ENCODE results near the gene FOXN4.

FOXN4 gene

GRCh38 chr12:109299849-109300248, 9.2 kb downstream of the FOXN4 start:
- H3K27ac Mint-ChIP-seq, result no peak overlapping the region
- peaks cover 53 to 76% of the 10 kb centered on the region in 2 donors for H3K27me3 Mint-ChIP-seq
- no peak for ATAC-seq (replicated peaks)
- H3K4me1 Mint-ChIP-seq (ENCODE audit: low read depth in 2 of 2), result no peaks in the 10 kb centered on the region
- H3K4me3 Mint-ChIP-seq, result no peak overlapping the region
- no peak for DNase-seq
- H3K9me3 Mint-ChIP-seq, result no peaks in the 10 kb centered on the region
- no peaks in the 10 kb centered on the region for H3K36me3 Mint-ChIP-seq (ENCODE audit: insufficient read depth)

- H3K4me1 Mint-ChIP-seq (ENCODE audit: low read depth in 2 of 2), result no peaks in the 10 kb centered on the region
- no peaks in the 10 kb centered on the region for H3K9me3 Mint-ChIP-seq
- H3K27me3 Mint-ChIP-seq, result peaks cover 41 to 76% of the 10 kb centered on the region in 2 donors
- no peak overlapping the region for H3K4me3 Mint-ChIP-seq
- no peak overlapping the region for H3K27ac Mint-ChIP-seq
- DNase-seq, result no peak
- no peak for ATAC-seq (replicated peaks)
- no peaks in the 10 kb centered on the region for H3K36me3 Mint-ChIP-seq (ENCODE audit: insufficient read depth)
These were observed 12.7 kb downstream of the FOXN4 start for GRCh38 chr12:109296431-109296830.

GRCh38 chr12:109295764-109296425, 13.2 kb downstream of the FOXN4 start:
- Mint-ChIP-seq H3K9me3 (no peaks in the 10 kb centered on the region), H3K27me3 (peaks cover 44 to 80% of the 10 kb centered on the region in 2 donors), H3K27ac (no peak overlapping the region), H3K36me3 (ENCODE audit: insufficient read depth) (no peaks in the 10 kb centered on the region), H3K4me1 (ENCODE audit: low read depth in 2 of 2) (no peaks in the 10 kb centered on the region), H3K4me3 (no peak overlapping the region)
- DNase-seq (no peak), ATAC-seq (replicated peaks) (no peak)

- H3K4me3 Mint-ChIP-seq, result no peak overlapping the region
- H3K36me3 Mint-ChIP-seq (ENCODE audit: insufficient read depth), result no peaks in the 10 kb centered on the region
- DNase-seq (no peak), ATAC-seq (replicated peaks) (no peak)
- H3K9me3 Mint-ChIP-seq, result no peaks in the 10 kb centered on the region
- peaks cover 41 to 84% of the 10 kb centered on the region in 2 donors for H3K27me3 Mint-ChIP-seq
- no peak overlapping the region for H3K27ac Mint-ChIP-seq
- H3K4me1 Mint-ChIP-seq (ENCODE audit: low read depth in 2 of 2), result no peaks in the 10 kb centered on the region
These were observed 14.7 kb downstream of the FOXN4 start for GRCh38 chr12:109294286-109294796.

- Mint-ChIP-seq H3K4me1 (ENCODE audit: low read depth in 2 of 2) (no peaks in the 10 kb centered on the region), H3K4me3 (no peak overlapping the region), H3K9me3 (no peaks in the 10 kb centered on the region), H3K27me3 (peaks cover 37 to 89% of the 10 kb centered on the region in 2 donors), H3K27ac (no peak overlapping the region), H3K36me3 (ENCODE audit: insufficient read depth) (no peaks in the 10 kb centered on the region)
- no peak for ATAC-seq (replicated peaks)
- no peak for DNase-seq
These were observed 16.0 kb downstream of the FOXN4 start for GRCh38 chr12:109293106-109293505.

- ATAC-seq (replicated peaks), result no peak
- no peak for DNase-seq
- no peaks in the 10 kb centered on the region for H3K9me3 Mint-ChIP-seq
- H3K4me3 Mint-ChIP-seq, result no peak overlapping the region
- no peaks in the 10 kb centered on the region for H3K4me1 Mint-ChIP-seq (ENCODE audit: low read depth in 2 of 2)
- H3K27me3 Mint-ChIP-seq, result peaks cover 41 to 97% of the 10 kb centered on the region in 2 donors
- no peak overlapping the region for H3K27ac Mint-ChIP-seq
- H3K36me3 Mint-ChIP-seq (ENCODE audit: insufficient read depth), result no peaks in the 10 kb centered on the region
These were observed 16.8 kb downstream of the FOXN4 start for GRCh38 chr12:109292342-109292711.

GRCh38 chr12:109291521-109292341, 17.4 kb downstream of the FOXN4 start:
- DNase-seq (no peak), ATAC-seq (replicated peaks) (no peak)
- peaks cover 47 to 99% of the 10 kb centered on the region in 2 donors for H3K27me3 Mint-ChIP-seq
- no peaks in the 10 kb centered on the region for H3K9me3 Mint-ChIP-seq
- no peaks in the 10 kb centered on the region for H3K36me3 Mint-ChIP-seq (ENCODE audit: insufficient read depth)
- H3K4me1 Mint-ChIP-seq (ENCODE audit: low read depth in 2 of 2), result no peaks in the 10 kb centered on the region
- no peak overlapping the region for H3K4me3 Mint-ChIP-seq
- H3K27ac Mint-ChIP-seq, result no peak overlapping the region

- Mint-ChIP-seq H3K36me3 (ENCODE audit: insufficient read depth) (no peaks in the 10 kb centered on the region), H3K4me1 (ENCODE audit: low read depth in 2 of 2) (no peaks in the 10 kb centered on the region), H3K4me3 (no peak overlapping the region), H3K27me3 (peaks cover 45 to 98% of the 10 kb centered on the region in 2 donors), H3K9me3 (no peaks in the 10 kb centered on the region), H3K27ac (no peak overlapping the region)
- no peak for DNase-seq
- ATAC-seq (replicated peaks), result no peak
These were observed 18.0 kb downstream of the FOXN4 start for GRCh38 chr12:109291117-109291516.

GRCh38 chr12:109290061-109290460, 19.0 kb downstream of the FOXN4 start:
- Mint-ChIP-seq H3K27ac (no peak overlapping the region), H3K4me3 (no peak overlapping the region), H3K27me3 (peaks cover 36 to 87% of the 10 kb centered on the region in 2 donors), H3K36me3 (ENCODE audit: insufficient read depth) (no peaks in the 10 kb centered on the region), H3K4me1 (ENCODE audit: low read depth in 2 of 2) (no peaks in the 10 kb centered on the region), H3K9me3 (no peaks in the 10 kb centered on the region)
- no peak for ATAC-seq (replicated peaks)
- no peak for DNase-seq

- ATAC-seq (replicated peaks) (no peak), DNase-seq (no peak)
- H3K9me3 Mint-ChIP-seq, result no peaks in the 10 kb centered on the region
- peaks cover 31 to 82% of the 10 kb centered on the region in 2 donors for H3K27me3 Mint-ChIP-seq
- H3K4me3 Mint-ChIP-seq, result no peak overlapping the region
- H3K27ac Mint-ChIP-seq, result no peak overlapping the region
- no peaks in the 10 kb centered on the region for H3K36me3 Mint-ChIP-seq (ENCODE audit: insufficient read depth)
- no peaks in the 10 kb centered on the region for H3K4me1 Mint-ChIP-seq (ENCODE audit: low read depth in 2 of 2)
These were observed 19.5 kb downstream of the FOXN4 start for GRCh38 chr12:109289551-109289950.

GRCh38 chr12:109289004-109289403, 20.1 kb downstream of the FOXN4 start:
- no peaks in the 10 kb centered on the region for H3K36me3 Mint-ChIP-seq (ENCODE audit: insufficient read depth)
- DNase-seq, result no peak
- H3K4me1 Mint-ChIP-seq (ENCODE audit: low read depth in 2 of 2), result no peaks in the 10 kb centered on the region
- H3K9me3 Mint-ChIP-seq, result no peaks in the 10 kb centered on the region
- ATAC-seq (replicated peaks), result no peak
- H3K4me3 Mint-ChIP-seq, result no peak overlapping the region
- H3K27ac Mint-ChIP-seq, result no peak overlapping the region
- peaks cover 28 to 77% of the 10 kb centered on the region in 2 donors for H3K27me3 Mint-ChIP-seq

- Mint-ChIP-seq H3K27me3 (peaks cover 28 to 72% of the 10 kb centered on the region in 2 donors), H3K9me3 (no peaks in the 10 kb centered on the region), H3K36me3 (ENCODE audit: insufficient read depth) (no peaks in the 10 kb centered on the region), H3K4me3 (no peak overlapping the region), H3K27ac (no peak overlapping the region), H3K4me1 (ENCODE audit: low read depth in 2 of 2) (no peaks in the 10 kb centered on the region)
- DNase-seq, result no peak
- ATAC-seq (replicated peaks), result no peak
These were observed 20.5 kb downstream of the FOXN4 start for GRCh38 chr12:109288571-109288970.

- H3K9me3 Mint-ChIP-seq, result no peaks in the 10 kb centered on the region
- H3K36me3 Mint-ChIP-seq (ENCODE audit: insufficient read depth), result no peaks in the 10 kb centered on the region
- DNase-seq (no peak), ATAC-seq (replicated peaks) (no peak)
- H3K4me1 Mint-ChIP-seq (ENCODE audit: low read depth in 2 of 2), result no peaks in the 10 kb centered on the region
- no peak overlapping the region for H3K4me3 Mint-ChIP-seq
- H3K27me3 Mint-ChIP-seq, result peaks cover 22 to 66% of the 10 kb centered on the region in 2 donors
- no peak overlapping the region for H3K27ac Mint-ChIP-seq
These were observed 21.1 kb downstream of the FOXN4 start for GRCh38 chr12:109287811-109288469.

All from effector memory CD8-positive, alpha-beta T cell (primary cell).